ENCODE results near the gene AICDA.

The AICDA gene

GRCh38 chr12:8629486-8630033, 16.9 kb upstream of the AICDA start:
- TF ChIP-seq GATA3 (IDR thresholded peaks at IDR 0.05; ENCODE audit: low read depth, low read length) = no peak
- no peak for TF ChIP-seq GATA2 (IDR thresholded peaks at IDR 0.05; ENCODE audit: low read depth, low read length)

- TF ChIP-seq GATA2 (IDR thresholded peaks at IDR 0.05; ENCODE audit: low read depth, low read length) = no peak
- no peak for TF ChIP-seq GATA3 (IDR thresholded peaks at IDR 0.05; ENCODE audit: low read depth, low read length)
Measured at GRCh38 chr12:8628731-8629130, 16.1 kb upstream of the AICDA start.

- TF ChIP-seq GATA2 (IDR thresholded peaks at IDR 0.05; ENCODE audit: low read depth, low read length) (no peak), GATA3 (IDR thresholded peaks at IDR 0.05; ENCODE audit: low read depth, low read length) (no peak)
Measured at GRCh38 chr12:8622646-8623045, 10.0 kb upstream of the AICDA start.

- TF ChIP-seq GATA3 (IDR thresholded peaks at IDR 0.05; ENCODE audit: low read depth, low read length) (no peak), GATA2 (IDR thresholded peaks at IDR 0.05; ENCODE audit: low read depth, low read length) (no peak)
Measured at GRCh38 chr12:8615206-8615605, 2.5 kb upstream of the AICDA start.

GRCh38 chr12:8609061-8609570, 3.5 kb downstream of the AICDA start:
- no peak for TF ChIP-seq GATA3 (IDR thresholded peaks at IDR 0.05; ENCODE audit: low read depth, low read length)
- TF ChIP-seq GATA2 (IDR thresholded peaks at IDR 0.05; ENCODE audit: low read depth, low read length) = no peak

- TF ChIP-seq GATA2 (IDR thresholded peaks at IDR 0.05; ENCODE audit: low read depth, low read length) = no peak
- TF ChIP-seq GATA3 (IDR thresholded peaks at IDR 0.05; ENCODE audit: low read depth, low read length) = no peak
Measured at GRCh38 chr12:8606890-8607289, 5.8 kb downstream of the AICDA start.

- TF ChIP-seq GATA3 (IDR thresholded peaks at IDR 0.05; ENCODE audit: low read depth, low read length) = no peak
- no peak for TF ChIP-seq GATA2 (IDR thresholded peaks at IDR 0.05; ENCODE audit: low read depth, low read length)
Measured at GRCh38 chr12:8605057-8605456, 7.6 kb downstream of the AICDA start.

- no peak for TF ChIP-seq GATA3 (IDR thresholded peaks at IDR 0.05; ENCODE audit: low read depth, low read length)
- TF ChIP-seq GATA2 (IDR thresholded peaks at IDR 0.05; ENCODE audit: low read depth, low read length) = no peak
Measured at GRCh38 chr12:8603856-8604255, 8.8 kb downstream of the AICDA start.

- no peak for TF ChIP-seq GATA3 (IDR thresholded peaks at IDR 0.05; ENCODE audit: low read depth, low read length)
- TF ChIP-seq GATA2 (IDR thresholded peaks at IDR 0.05; ENCODE audit: low read depth, low read length) = no peak
Measured at GRCh38 chr12:8603286-8603685, 9.4 kb downstream of the AICDA start.

- TF ChIP-seq GATA3 (IDR thresholded peaks at IDR 0.05; ENCODE audit: low read depth, low read length) (no peak), GATA2 (IDR thresholded peaks at IDR 0.05; ENCODE audit: low read depth, low read length) (no peak)
Measured at GRCh38 chr12:8596561-8596960, 16.1 kb downstream of the AICDA start.

- no peak for TF ChIP-seq GATA3 (IDR thresholded peaks at IDR 0.05; ENCODE audit: low read depth, low read length)
- no peak for TF ChIP-seq GATA2 (IDR thresholded peaks at IDR 0.05; ENCODE audit: low read depth, low read length)
Measured at GRCh38 chr12:8594072-8594471, 18.6 kb downstream of the AICDA start.

GRCh38 chr12:8593246-8593645, 19.4 kb downstream of the AICDA start:
- TF ChIP-seq GATA2 (IDR thresholded peaks at IDR 0.05; ENCODE audit: low read depth, low read length) = no peak
- no peak for TF ChIP-seq GATA3 (IDR thresholded peaks at IDR 0.05; ENCODE audit: low read depth, low read length)

GRCh38 chr12:8590842-8591545, 21.7 kb downstream of the AICDA start:
- TF ChIP-seq GATA3 (IDR thresholded peaks at IDR 0.05; ENCODE audit: low read depth, low read length) = no peak
- TF ChIP-seq GATA2 (IDR thresholded peaks at IDR 0.05; ENCODE audit: low read depth, low read length) = no peak

- no peak for TF ChIP-seq GATA3 (IDR thresholded peaks at IDR 0.05; ENCODE audit: low read depth, low read length)
Measured at GRCh38 chr12:8589679-8590078, 23.0 kb downstream of the AICDA start.

GRCh38 chr12:8584004-8584403, 28.7 kb downstream of the AICDA start:
- TF ChIP-seq GATA2 (IDR thresholded peaks at IDR 0.05; ENCODE audit: low read depth, low read length) (no peak), GATA3 (IDR thresholded peaks at IDR 0.05; ENCODE audit: low read depth, low read length) (no peak)
